Fibroblast of lung (primary cell): ENCODE results near the gene ANKS1A. TPM values are rescaled to one million over a fixed set of nuclear protein-coding genes. Genes with fewer than 3 reads are reported as not detected.
A peak's percentile ranks its signal among the peaks of the same experiment; 100 is the strongest.

Source experiments
- DNase-seq, 2 donors: peaks; one replicate each; pipeline versions ENCODE4 v3.0.0 to v3.0.0-alpha.2; 2010; ENCODE audit warnings: low read depth in 2 of 2
- H2AFZ ChIP-seq: 2 replicates; pipeline ENCODE4 v1.5.1; 2012; ENCODE audit warnings: low read length, control low read depth, inconsistent platforms
- H3K27ac ChIP-seq: 2 replicates; pipeline ENCODE4 v1.5.1; 2011; ENCODE audit warnings: low read length, control low read depth; ENCODE audit not compliant: insufficient read depth
- H3K27me3 ChIP-seq: 2 replicates; pipeline ENCODE4 v1.5.1; 2011; ENCODE audit warnings: mild to moderate bottlenecking, low read length; ENCODE audit not compliant: control insufficient read depth, insufficient read depth
- H3K36me3 ChIP-seq: 2 replicates; pipeline ENCODE4 v1.5.1; 2011; ENCODE audit warnings: low read length; ENCODE audit not compliant: control insufficient read depth, insufficient read depth
- H3K4me1 ChIP-seq: 2 replicates; pipeline ENCODE4 v1.5.1; 2011; ENCODE audit warnings: low read length; ENCODE audit not compliant: control insufficient read depth, insufficient read depth; ENCODE audit errors: extremely low read depth
- H3K4me2 ChIP-seq: 2 replicates; pipeline ENCODE4 v1.5.1; 2011; ENCODE audit warnings: low read length, control low read depth; ENCODE audit not compliant: insufficient read depth; ENCODE audit errors: extremely low read depth
- H3K4me3 ChIP-seq, 4 experiments: fragments of 200-600 bp in 1 of 4; sonication (generic) in 1 of 4; replicated peaks in 1 of 4; 2 replicates each; pipeline ENCODE4 v1.5.1; 2011 to 2016; ENCODE audit warnings: low read length in 4 of 4, low read depth in 3 of 4, mild to moderate bottlenecking in 3 of 4, control low read depth in 2 of 4, inconsistent platforms in 1 of 4, mixed read lengths in 1 of 4; ENCODE audit not compliant: insufficient read depth in 1 of 4; ENCODE audit errors: control extremely low read depth in 1 of 4
- H3K79me2 ChIP-seq: 2 replicates; pipeline ENCODE4 v1.5.1; 2012; ENCODE audit warnings: mild to moderate bottlenecking, low read length, inconsistent platforms; ENCODE audit not compliant: control insufficient read depth, insufficient read depth
- H3K9ac ChIP-seq: 2 replicates; pipeline ENCODE4 v1.5.1; 2011; ENCODE audit warnings: mild to moderate bottlenecking, low read length, control low read depth; ENCODE audit not compliant: insufficient read depth
- H3K9me3 ChIP-seq: 2 replicates; pipeline ENCODE4 v1.5.1; 2012; ENCODE audit warnings: low read depth, low read length; ENCODE audit not compliant: control insufficient read depth, insufficient read depth
- H4K20me1 ChIP-seq: 2 replicates; pipeline ENCODE4 v1.5.1; 2011; ENCODE audit warnings: low read length; ENCODE audit not compliant: control insufficient read depth, insufficient read depth; ENCODE audit errors: extremely low read depth
- EZH2 ChIP-seq: IDR thresholded peaks from 2 replicates; pipeline ENCODE4 v1.5.1; 2012; ENCODE audit warnings: low read length, control low read depth, mild to moderate bottlenecking; ENCODE audit errors: missing control alignments
- polyA plus RNA-seq, 2 donors: library from polyadenylated mRNA; depleted of rRNA in 1 of 2; stranded (reverse) in 1 of 2; unstranded in 1 of 2; fragments of >200 nt; gene quantifications; 2 replicates each; pipeline ENCODE4 v1.2.1, GENCODE V29; 2011 to 2012; ENCODE audit warnings: missing spikeins in 1 of 2
- total RNA-seq: library from RNA; depleted of rRNA; stranded (reverse); fragments of >200 nt; gene quantifications from 2 replicates; pipeline ENCODE4 v1.2.1, GENCODE V29; 2014
- TF ChIP-seq, protein P1 (sequence below), 2 donors: IDR thresholded peaks in 1 of 2; conservative IDR thresholded peaks in 1 of 2; 1 replicate in 1 of 2; 2 replicates in 1 of 2; pipeline ENCODE4 v1.5.1; 2011 to 2012; ENCODE audit warnings: low read length in 2 of 2, control low read depth in 1 of 2, inconsistent platforms in 1 of 2, low read depth in 1 of 2, mild to moderate bottlenecking in 1 of 2

The ANKS1A gene
- total and polyA plus RNA-seq, 2 donors (not counting 1 experiment from before 2014, with no cell fraction given) = 3.6 to 7.8 TPM

DNA sequence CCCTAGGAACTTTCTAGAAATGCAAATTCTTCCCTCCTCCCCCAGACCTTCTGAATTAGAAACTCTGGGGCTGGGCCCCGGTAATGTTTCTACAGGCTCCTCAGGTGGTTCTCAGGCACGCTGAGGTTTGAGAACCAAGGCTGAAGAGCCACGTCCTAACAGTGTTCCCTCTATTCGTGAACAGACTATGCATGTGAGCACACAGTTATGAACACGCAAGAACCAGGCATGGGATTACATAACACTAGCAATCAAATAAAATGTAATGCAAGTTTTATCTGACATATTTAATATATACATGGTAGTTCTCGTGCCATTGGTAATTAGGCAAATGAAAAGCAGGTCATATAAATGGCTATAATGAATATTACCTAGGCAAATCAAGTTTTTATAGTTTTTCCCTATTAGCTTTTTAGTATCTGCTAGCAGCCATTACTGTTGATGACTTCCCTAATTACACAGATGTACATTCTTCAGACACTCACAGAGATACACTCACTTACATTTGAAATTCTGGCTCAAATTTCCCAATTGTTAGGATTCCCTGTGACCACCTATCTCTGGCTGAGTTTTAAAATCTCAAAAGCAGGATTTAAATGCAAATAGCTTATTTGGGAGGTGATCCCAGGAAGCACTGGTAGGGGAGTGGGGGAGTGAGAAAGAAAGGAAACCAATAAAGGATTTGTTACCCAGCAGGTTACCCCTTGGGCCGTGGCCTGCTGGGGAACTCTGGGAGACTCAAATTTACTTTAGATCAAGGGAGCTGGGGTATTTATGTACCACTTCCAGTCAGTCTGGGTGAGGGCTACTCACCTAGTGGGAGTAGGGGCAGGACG is 148.0 kb downstream of the ANKS1A start:
- Histone ChIP-seq H3K4me3 (no peak overlapping the region), H3K9me3 (no peaks in the 10 kb centered on the region), H3K9ac (no peak overlapping the region), H3K4me1 (no peaks in the 10 kb centered on the region), H2AFZ (no peak overlapping the region), H4K20me1 (no peaks in the 10 kb centered on the region), H3K27ac (no peak overlapping the region), H3K27me3 (no peaks in the 10 kb centered on the region), H3K79me2 (no peaks in the 10 kb centered on the region), H3K4me2 (no peak overlapping the region), H3K36me3 (no peaks in the 10 kb centered on the region)
- DNase-seq = no peak
- no peak for TF ChIP-seq EZH2
- TF ChIP-seq, protein P1, sequence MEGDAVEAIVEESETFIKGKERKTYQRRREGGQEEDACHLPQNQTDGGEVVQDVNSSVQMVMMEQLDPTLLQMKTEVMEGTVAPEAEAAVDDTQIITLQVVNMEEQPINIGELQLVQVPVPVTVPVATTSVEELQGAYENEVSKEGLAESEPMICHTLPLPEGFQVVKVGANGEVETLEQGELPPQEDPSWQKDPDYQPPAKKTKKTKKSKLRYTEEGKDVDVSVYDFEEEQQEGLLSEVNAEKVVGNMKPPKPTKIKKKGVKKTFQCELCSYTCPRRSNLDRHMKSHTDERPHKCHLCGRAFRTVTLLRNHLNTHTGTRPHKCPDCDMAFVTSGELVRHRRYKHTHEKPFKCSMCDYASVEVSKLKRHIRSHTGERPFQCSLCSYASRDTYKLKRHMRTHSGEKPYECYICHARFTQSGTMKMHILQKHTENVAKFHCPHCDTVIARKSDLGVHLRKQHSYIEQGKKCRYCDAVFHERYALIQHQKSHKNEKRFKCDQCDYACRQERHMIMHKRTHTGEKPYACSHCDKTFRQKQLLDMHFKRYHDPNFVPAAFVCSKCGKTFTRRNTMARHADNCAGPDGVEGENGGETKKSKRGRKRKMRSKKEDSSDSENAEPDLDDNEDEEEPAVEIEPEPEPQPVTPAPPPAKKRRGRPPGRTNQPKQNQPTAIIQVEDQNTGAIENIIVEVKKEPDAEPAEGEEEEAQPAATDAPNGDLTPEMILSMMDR (conservative IDR thresholded peaks at IDR 0.05 in 1 of 2, IDR thresholded peaks at IDR 0.05 in 1 of 2; ENCODE audit: low read depth in 1 of 2, low read length in 2 of 2) = no peak

DNA sequence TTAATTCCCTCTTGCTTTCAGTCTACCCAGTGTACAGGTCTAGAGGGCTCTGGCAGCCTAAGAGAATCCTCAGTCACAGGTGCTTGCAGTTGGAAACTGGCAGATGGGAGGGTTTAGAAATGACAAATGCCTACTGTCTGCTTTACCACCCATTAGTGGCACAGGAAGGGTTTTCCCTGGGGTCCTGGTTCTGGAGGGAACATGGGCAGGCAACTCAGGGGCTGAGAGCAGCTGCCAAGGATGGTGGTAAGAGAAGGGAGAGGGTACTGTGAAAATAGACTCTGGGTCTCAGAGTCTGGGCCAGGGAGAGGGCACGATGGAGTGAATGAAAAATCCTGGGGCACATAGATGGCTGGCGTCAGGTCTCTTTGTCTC is 148.6 kb downstream of the ANKS1A start:
- Histone ChIP-seq H4K20me1 (no peaks in the 10 kb centered on the region), H2AFZ (no peak overlapping the region), H3K27ac (no peak overlapping the region), H3K9ac (no peak overlapping the region), H3K27me3 (no peaks in the 10 kb centered on the region), H3K4me1 (no peaks in the 10 kb centered on the region), H3K4me2 (no peak overlapping the region), H3K9me3 (no peaks in the 10 kb centered on the region), H3K36me3 (no peaks in the 10 kb centered on the region), H3K4me3 (no peak overlapping the region), H3K79me2 (no peaks in the 10 kb centered on the region)
- DNase-seq = no peak
- no peak for TF ChIP-seq EZH2
- TF ChIP-seq, protein P1 (conservative IDR thresholded peaks at IDR 0.05 in 1 of 2, IDR thresholded peaks at IDR 0.05 in 1 of 2; ENCODE audit: low read depth in 1 of 2, low read length in 2 of 2) = no peak

DNA sequence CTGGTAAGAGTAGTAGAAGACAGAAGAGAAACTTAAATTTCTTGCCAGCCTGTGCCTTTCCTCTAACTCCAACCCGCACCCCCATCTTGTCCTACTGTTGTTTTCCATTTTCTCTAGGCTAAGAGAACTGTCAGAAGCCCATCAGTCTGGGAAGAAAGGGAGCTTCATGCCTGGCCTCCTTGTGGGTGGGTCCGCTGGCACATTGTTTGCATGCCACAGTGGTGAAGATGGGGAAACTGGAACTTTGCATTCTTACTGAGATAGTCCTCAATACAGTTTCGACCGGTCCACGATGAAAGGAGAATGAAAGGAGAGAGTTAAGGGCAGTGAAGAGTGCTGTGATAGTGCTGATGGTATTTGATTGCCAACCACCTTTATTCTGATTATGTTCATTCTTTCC is 149.0 kb downstream of the ANKS1A start:
- Histone ChIP-seq H3K27me3 (no peaks in the 10 kb centered on the region), H3K4me3 (no peak overlapping the region), H2AFZ (no peak overlapping the region), H3K4me1 (no peaks in the 10 kb centered on the region), H4K20me1 (no peaks in the 10 kb centered on the region), H3K9me3 (no peaks in the 10 kb centered on the region), H3K9ac (no peak overlapping the region), H3K36me3 (no peaks in the 10 kb centered on the region), H3K79me2 (no peaks in the 10 kb centered on the region), H3K27ac (no peak overlapping the region), H3K4me2 (no peak overlapping the region)
- DNase-seq = peak in 1 of 2 donors; percentile 46
- no peak for TF ChIP-seq EZH2
- TF ChIP-seq, protein P1 (conservative IDR thresholded peaks at IDR 0.05 in 1 of 2, IDR thresholded peaks at IDR 0.05 in 1 of 2; ENCODE audit: low read depth in 1 of 2, low read length in 2 of 2) = no peak
